Measurements from ENCODE around the gene TMEM253. TPM values are rescaled to one million over a fixed set of nuclear protein-coding genes. Genes with fewer than 3 reads are reported as not detected.

The TMEM253 gene
- total RNA-seq, 4 donors from 2014 or later, result 0.94 TPM; not detected in 3

GRCh38 chr14:21104448-21105060 is 3.7 kb downstream of the TMEM253 start:
- TF ChIP-seq, protein P1, sequence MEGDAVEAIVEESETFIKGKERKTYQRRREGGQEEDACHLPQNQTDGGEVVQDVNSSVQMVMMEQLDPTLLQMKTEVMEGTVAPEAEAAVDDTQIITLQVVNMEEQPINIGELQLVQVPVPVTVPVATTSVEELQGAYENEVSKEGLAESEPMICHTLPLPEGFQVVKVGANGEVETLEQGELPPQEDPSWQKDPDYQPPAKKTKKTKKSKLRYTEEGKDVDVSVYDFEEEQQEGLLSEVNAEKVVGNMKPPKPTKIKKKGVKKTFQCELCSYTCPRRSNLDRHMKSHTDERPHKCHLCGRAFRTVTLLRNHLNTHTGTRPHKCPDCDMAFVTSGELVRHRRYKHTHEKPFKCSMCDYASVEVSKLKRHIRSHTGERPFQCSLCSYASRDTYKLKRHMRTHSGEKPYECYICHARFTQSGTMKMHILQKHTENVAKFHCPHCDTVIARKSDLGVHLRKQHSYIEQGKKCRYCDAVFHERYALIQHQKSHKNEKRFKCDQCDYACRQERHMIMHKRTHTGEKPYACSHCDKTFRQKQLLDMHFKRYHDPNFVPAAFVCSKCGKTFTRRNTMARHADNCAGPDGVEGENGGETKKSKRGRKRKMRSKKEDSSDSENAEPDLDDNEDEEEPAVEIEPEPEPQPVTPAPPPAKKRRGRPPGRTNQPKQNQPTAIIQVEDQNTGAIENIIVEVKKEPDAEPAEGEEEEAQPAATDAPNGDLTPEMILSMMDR (IDR thresholded peaks at IDR 0.05), result peak; percentile 84 to 96 (median 94)
- no peak for TF ChIP-seq POLR2AphosphoS5 (IDR thresholded peaks at IDR 0.05)
- Histone ChIP-seq H3K36me3 (no peaks in the 10 kb centered on the region), H3K4me1 (peaks cover 4 to 62% (median 27%) of the 10 kb centered on the region in 3 donors), H3K9me3 (no peaks in the 10 kb centered on the region), H3K27me3 (no peaks in the 10 kb centered on the region), H3K27ac (peak overlapping the region; percentile 79 to 99 (median 98)), H3K4me3 (peak overlapping the region; percentile 47 to 77)
- peak; percentile 71 for ATAC-seq
- WGBS, 2 donors (ENCODE audit: low coverage in 1 of 2), result 4 to 70% methylated on average over 1 to 8 of the region's 8 CpGs

DNA sequence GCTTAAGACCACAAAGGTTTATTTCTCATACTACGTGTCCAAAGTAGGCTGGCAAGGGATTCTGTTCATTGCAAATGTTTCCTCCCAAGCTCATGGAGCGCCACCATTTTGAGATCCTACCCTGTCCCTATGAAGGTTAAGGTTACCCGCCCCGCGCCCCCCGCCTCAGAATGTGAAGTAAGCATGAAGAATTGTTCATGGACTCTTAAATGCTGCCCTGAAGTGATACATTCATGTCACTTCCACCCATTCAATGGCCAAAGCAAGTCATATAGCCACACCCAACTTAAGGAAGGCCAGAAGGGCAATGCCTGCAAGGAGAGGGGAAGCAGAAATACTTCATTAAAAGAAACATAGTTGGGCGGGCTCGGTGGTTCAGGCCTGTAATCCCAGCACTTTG is 4.2 kb downstream of the TMEM253 start:
- H3K4me1 ChIP-seq, result peaks cover 2 to 56% (median 27%) of the 10 kb centered on the region in 3 donors
- H3K36me3 ChIP-seq, result no peaks in the 10 kb centered on the region
- TF ChIP-seq POLR2AphosphoS5 (IDR thresholded peaks at IDR 0.05) (no peak), POLR2A (IDR thresholded peaks at IDR 0.05) (no peak), EP300 (IDR thresholded peaks at IDR 0.05) (no peak)
- TF ChIP-seq, protein P1 (IDR thresholded peaks at IDR 0.05), result no peak
- H3K9me3 ChIP-seq, result no peaks in the 10 kb centered on the region
- peak overlapping the region in 3 of 4 donors; percentile 98 to 99 (median 99) for H3K27ac ChIP-seq
- H3K27me3 ChIP-seq, result no peaks in the 10 kb centered on the region
- WGBS, 2 donors (ENCODE audit: low coverage in 1 of 2), result 38 to 67% methylated on average over 2 to 3 of the region's 8 CpGs
- ATAC-seq, result no peak
- no peak overlapping the region for H3K4me3 ChIP-seq

- 46 to 67% methylated on average over 4 of the region's 4 CpGs for WGBS, 2 donors (ENCODE audit: low coverage in 1 of 2)
- ATAC-seq, result no peak
- peak overlapping the region in 3 of 4 donors; percentile 36 to 99 (median 54) for H3K27ac ChIP-seq
- H3K27me3 ChIP-seq, result no peaks in the 10 kb centered on the region
- no peaks in the 10 kb centered on the region for H3K36me3 ChIP-seq
- TF ChIP-seq, protein P1 (IDR thresholded peaks at IDR 0.05), result no peak
- TF ChIP-seq POLR2A (IDR thresholded peaks at IDR 0.05) (no peak), EP300 (IDR thresholded peaks at IDR 0.05) (no peak), POLR2AphosphoS5 (IDR thresholded peaks at IDR 0.05) (no peak)
- H3K4me3 ChIP-seq, result no peak overlapping the region
- H3K4me1 ChIP-seq, result peaks cover 2 to 55% (median 27%) of the 10 kb centered on the region in 3 donors
- no peaks in the 10 kb centered on the region for H3K9me3 ChIP-seq
These were observed 5.3 kb downstream of the TMEM253 start for GRCh38 chr14:21106176-21106497.

- no peak for TF ChIP-seq POLR2A (IDR thresholded peaks at IDR 0.05)
- peak; percentile 19 for TF ChIP-seq POLR2AphosphoS5 (IDR thresholded peaks at IDR 0.05)
- TF ChIP-seq, protein P1 (IDR thresholded peaks at IDR 0.05), result peak; percentile 77 to 92 (median 80)
- TF ChIP-seq EP300 (IDR thresholded peaks at IDR 0.05), result no peak
- Histone ChIP-seq H3K4me3 (no peak overlapping the region), H3K27ac (peak overlapping the region in 3 of 4 donors; percentile 36 to 99 (median 54)), H3K9me3 (no peaks in the 10 kb centered on the region), H3K4me1 (peaks cover 2 to 55% (median 27%) of the 10 kb centered on the region in 3 donors), H3K27me3 (no peaks in the 10 kb centered on the region), H3K36me3 (no peaks in the 10 kb centered on the region)
- WGBS, 2 donors (ENCODE audit: low coverage in 1 of 2), result 5 to 11% methylated on average over 8 of the region's 11 CpGs
- no peak for ATAC-seq
These were observed 5.8 kb downstream of the TMEM253 start for GRCh38 chr14:21106498-21107282.
